ENCODE measurements around the gene CREB5. TPM values are rescaled to one million over a fixed set of nuclear protein-coding genes. Genes with fewer than 3 reads are reported as not detected.

CREB5 gene
- total and polyA plus RNA-seq, 2 of the 13 experiments (the other 11 are each of a cell fraction or from before 2014, with no cell fraction given) = 0.38 to 0.71 TPM

GRCh38 chr7:28389504-28390395, 22.6 kb upstream of the CREB5 start:
- in situ Hi-C loops (cut with HindIII; ENCODE audit: extremely low pct_ligation_motif_present, low pct_unique_long_range_greater_than_20kb) (loop anchor here (5.0 kb wide), 1 partner anchor 238 kb away; no protein-coding TSS in a partner anchor), intact Hi-C loops (cut with micrococcal nuclease; ENCODE audit: unreplicated experiment) (loop anchor here (1.0 kb wide), 2 partner anchors 237 to 465 kb away; no protein-coding TSS in a partner anchor)
- Histone ChIP-seq H3K9me3 (ENCODE audit: low read length) (no peaks in the 10 kb centered on the region), H3K4me3 (replicated peaks in 1 of 3; ENCODE audit: insufficient read depth in 1 of 3, low read depth in 2 of 3, low read length in 3 of 3) (no peak overlapping the region), H3K9ac (ENCODE audit: insufficient read depth, low read depth, low read length) (no peak overlapping the region), H3K79me2 (ENCODE audit: insufficient read depth, low read length) (no peaks in the 10 kb centered on the region), H3K27me3 (ENCODE audit: control insufficient read depth in 1 of 2, insufficient read depth in 2 of 2, low read length in 2 of 2) (no peaks in the 10 kb centered on the region; a peak in 1 of 5 replicates), H3K36me3 (replicated peaks in 1 of 2; ENCODE audit: control insufficient read depth in 1 of 2, insufficient read depth in 2 of 2, low read length in 2 of 2) (no peaks in the 10 kb centered on the region), H3K27ac (ENCODE audit: extremely low read length, insufficient read depth, low read length) (no peak overlapping the region), H4K20me1 (ENCODE audit: insufficient read depth, low read length) (no peaks in the 10 kb centered on the region), H3K4me1 (ENCODE audit: insufficient read depth, low read length) (no peaks in the 10 kb centered on the region), H2AFZ (ENCODE audit: low read length) (no peak overlapping the region), H3K4me2 (ENCODE audit: low read depth, low read length) (no peak overlapping the region)
- TF ChIP-seq SMC3 (IDR thresholded peaks at IDR 0.05; ENCODE audit: low read length) = peak; percentile 15; the same call in 1 of the 2 replicates
- TF ChIP-seq, protein P1, sequence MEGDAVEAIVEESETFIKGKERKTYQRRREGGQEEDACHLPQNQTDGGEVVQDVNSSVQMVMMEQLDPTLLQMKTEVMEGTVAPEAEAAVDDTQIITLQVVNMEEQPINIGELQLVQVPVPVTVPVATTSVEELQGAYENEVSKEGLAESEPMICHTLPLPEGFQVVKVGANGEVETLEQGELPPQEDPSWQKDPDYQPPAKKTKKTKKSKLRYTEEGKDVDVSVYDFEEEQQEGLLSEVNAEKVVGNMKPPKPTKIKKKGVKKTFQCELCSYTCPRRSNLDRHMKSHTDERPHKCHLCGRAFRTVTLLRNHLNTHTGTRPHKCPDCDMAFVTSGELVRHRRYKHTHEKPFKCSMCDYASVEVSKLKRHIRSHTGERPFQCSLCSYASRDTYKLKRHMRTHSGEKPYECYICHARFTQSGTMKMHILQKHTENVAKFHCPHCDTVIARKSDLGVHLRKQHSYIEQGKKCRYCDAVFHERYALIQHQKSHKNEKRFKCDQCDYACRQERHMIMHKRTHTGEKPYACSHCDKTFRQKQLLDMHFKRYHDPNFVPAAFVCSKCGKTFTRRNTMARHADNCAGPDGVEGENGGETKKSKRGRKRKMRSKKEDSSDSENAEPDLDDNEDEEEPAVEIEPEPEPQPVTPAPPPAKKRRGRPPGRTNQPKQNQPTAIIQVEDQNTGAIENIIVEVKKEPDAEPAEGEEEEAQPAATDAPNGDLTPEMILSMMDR (CRISPR knock-in tag; IDR thresholded peaks at IDR 0.05) = peak; percentile 46
- no peak for TF ChIP-seq RARA (CRISPR knock-in tag; IDR thresholded peaks at IDR 0.05)
- TF ChIP-seq STAG1 (CRISPR knock-in tag; IDR thresholded peaks at IDR 0.05) = peak; percentile 50
- peak; percentile 78 for TF ChIP-seq ZNF362 (CRISPR knock-in tag; IDR thresholded peaks at IDR 0.05; ENCODE audit: borderline replicate concordance)
- ChIA-PET CTCF (ENCODE audit: low intra/inter-chr PET ratio, low total read pairs) (interaction anchor here (0.7 to 2.3 kb wide), 3 partner anchors 235 to 465 kb away, joined by 3 to 24 read pairs (median 11); no protein-coding TSS in a partner anchor), POLR2A (no interaction called here)
- no TSS peak for BruUV-seq (replicated peaks)
- 8% methylated on average over 14 of the region's 14 CpGs for WGBS (ENCODE audit: low lambda C conversion rate)
- DNase-seq (ENCODE audit: low spot score) (peak; percentile 29), ATAC-seq (no peak), FAIRE-seq (peak; percentile 43)
